HUES64 (cell line): ENCODE results near the gene ANKDD1A.
A peak's percentile ranks its signal among the peaks of the same experiment; 100 is the strongest.

Experiments
- H3K27ac ChIP-seq: 2 replicates; pipeline ENCODE4 v1.7.0; 2013; ENCODE audit warnings: low read depth, low read length, inconsistent platforms
- H3K27me3 ChIP-seq: 2 replicates; pipeline ENCODE4 v1.6.1; 2013; ENCODE audit warnings: mild to moderate bottlenecking, low read length; ENCODE audit not compliant: insufficient read depth
- H3K36me3 ChIP-seq: 2 replicates; pipeline ENCODE4 v1.6.1; 2013; ENCODE audit warnings: mild to moderate bottlenecking, low read length; ENCODE audit not compliant: insufficient read depth
- H3K4me1 ChIP-seq: 2 replicates; pipeline ENCODE4 v1.6.1; 2013; ENCODE audit warnings: mild to moderate bottlenecking, low read length, moderate library complexity; ENCODE audit not compliant: insufficient read depth
- H3K4me3 ChIP-seq: 2 replicates; pipeline ENCODE4 v1.5.1; 2013; ENCODE audit warnings: mild to moderate bottlenecking, low read length, moderate library complexity
- H3K9ac ChIP-seq: 2 replicates; pipeline ENCODE4 v1.6.1; 2013; ENCODE audit warnings: mild to moderate bottlenecking, low read depth, low read length
- H3K9me3 ChIP-seq: 2 replicates; pipeline ENCODE4 v1.6.1; 2013; ENCODE audit warnings: low read depth, low read length; ENCODE audit not compliant: insufficient read depth
- WGBS: fragments of 150-250, 120-280 bp; methylation state at CpG from one replicate; pipeline ENCODE4 v1.1.7; 2013; ENCODE audit warnings: missing lambda C conversion rate; 5-methylcytosine and 5-hydroxymethylcytosine counted together

The ANKDD1A gene

GRCh38 chr15:64896371-64897069, 15.2 kb upstream of the ANKDD1A start:
- Histone ChIP-seq H3K27me3 (no peaks in the 10 kb centered on the region), H3K9me3 (peaks cover 12% of the 10 kb centered on the region), H3K4me3 (no peak overlapping the region), H3K9ac (no peak overlapping the region), H3K27ac (no peak overlapping the region), H3K36me3 (no peaks in the 10 kb centered on the region), H3K4me1 (peaks cover 20% of the 10 kb centered on the region)
- WGBS = 91% methylated on average over 6 of the region's 6 CpGs

DNA sequence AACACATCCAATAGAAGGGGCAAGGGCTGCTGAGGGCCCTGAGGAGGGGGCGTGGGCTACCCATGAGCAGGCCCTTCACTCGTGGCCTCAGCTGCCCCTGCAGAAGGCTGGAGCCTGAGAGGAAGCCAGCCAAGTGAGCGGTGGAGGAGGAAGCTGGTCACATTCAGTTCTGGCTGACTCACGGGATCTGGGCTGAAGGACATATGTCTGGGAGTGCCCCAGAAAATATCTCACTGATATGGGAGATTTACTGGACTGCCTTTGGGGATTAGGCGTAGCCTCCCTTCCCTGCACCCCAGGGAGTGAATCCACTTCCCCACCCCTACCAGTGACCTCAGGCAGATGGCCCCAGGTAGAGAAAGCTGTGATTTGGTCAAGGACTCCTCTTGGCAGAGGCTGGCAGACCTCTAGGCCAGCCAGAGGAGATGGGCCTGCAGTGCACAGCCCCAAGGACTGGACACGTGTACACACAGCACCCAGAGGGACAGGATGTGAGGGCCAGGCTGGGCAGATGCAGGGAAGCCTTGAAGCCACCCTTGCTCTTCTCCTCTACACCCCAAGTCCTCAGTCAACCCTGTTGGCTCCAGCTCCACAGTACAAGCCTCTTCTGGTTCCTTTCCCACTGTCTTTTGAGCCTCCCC, 14.2 kb upstream of the ANKDD1A start:
- Histone ChIP-seq H3K27me3 (no peaks in the 10 kb centered on the region), H3K4me3 (no peak overlapping the region), H3K9me3 (peaks cover 17% of the 10 kb centered on the region), H3K4me1 (peaks cover 20% of the 10 kb centered on the region), H3K27ac (no peak overlapping the region), H3K9ac (no peak overlapping the region), H3K36me3 (no peaks in the 10 kb centered on the region)
- WGBS = 91% methylated on average over 6 of the region's 6 CpGs

- H3K4me1 ChIP-seq = peaks cover 18% of the 10 kb centered on the region
- peaks cover 17% of the 10 kb centered on the region for H3K9me3 ChIP-seq
- 70% methylated on average over 4 of the region's 4 CpGs for WGBS
- H3K4me3 ChIP-seq = no peak overlapping the region
- H3K9ac ChIP-seq = no peak overlapping the region
- no peaks in the 10 kb centered on the region for H3K27me3 ChIP-seq
- H3K36me3 ChIP-seq = no peaks in the 10 kb centered on the region
- no peak overlapping the region for H3K27ac ChIP-seq
Observed at GRCh38 chr15:64898406-64898805, 13.3 kb upstream of the ANKDD1A start.

- Histone ChIP-seq H3K9ac (no peak overlapping the region), H3K4me1 (no peaks in the 10 kb centered on the region), H3K9me3 (peaks cover 17% of the 10 kb centered on the region), H3K36me3 (no peaks in the 10 kb centered on the region), H3K27ac (no peak overlapping the region), H3K4me3 (no peak overlapping the region), H3K27me3 (no peaks in the 10 kb centered on the region)
- 96% methylated on average over 5 of the region's 5 CpGs for WGBS
Observed at GRCh38 chr15:64901141-64901540, 10.6 kb upstream of the ANKDD1A start.

- peaks cover 24% of the 10 kb centered on the region for H3K9me3 ChIP-seq
- H3K36me3 ChIP-seq = no peaks in the 10 kb centered on the region
- WGBS = 97% methylated on average over 2 of the region's 2 CpGs
- no peak overlapping the region for H3K27ac ChIP-seq
- H3K9ac ChIP-seq = no peak overlapping the region
- no peak overlapping the region for H3K4me3 ChIP-seq
- no peaks in the 10 kb centered on the region for H3K27me3 ChIP-seq
- H3K4me1 ChIP-seq = no peaks in the 10 kb centered on the region
Observed at GRCh38 chr15:64901914-64902313, 9.8 kb upstream of the ANKDD1A start.

DNA sequence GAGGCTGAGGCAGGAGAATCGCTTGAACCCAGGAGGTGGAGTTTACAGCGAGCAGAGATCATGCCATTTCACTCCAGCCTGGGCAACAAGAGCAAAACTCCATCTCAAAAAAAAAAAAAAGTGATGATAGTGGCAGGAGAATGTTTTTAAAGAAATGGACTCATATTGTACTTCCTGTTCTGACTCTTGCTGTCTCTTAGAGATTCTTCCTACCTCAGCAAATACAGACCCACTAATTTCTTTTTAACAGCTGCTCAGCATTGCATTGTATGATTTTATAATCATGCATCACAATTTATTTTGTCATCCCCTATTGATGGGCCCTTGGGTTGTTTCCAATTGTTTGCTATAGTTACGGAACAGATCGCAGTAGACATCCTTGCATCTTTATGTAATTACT, 8.8 kb upstream of the ANKDD1A start:
- no peaks in the 10 kb centered on the region for H3K4me1 ChIP-seq
- no peak overlapping the region for H3K27ac ChIP-seq
- no peak overlapping the region for H3K4me3 ChIP-seq
- no peaks in the 10 kb centered on the region for H3K36me3 ChIP-seq
- 93% methylated on average over 4 of the region's 4 CpGs for WGBS
- H3K9ac ChIP-seq = no peak overlapping the region
- H3K9me3 ChIP-seq = peaks cover 25% of the 10 kb centered on the region
- H3K27me3 ChIP-seq = no peaks in the 10 kb centered on the region

GRCh38 chr15:64903326-64903950, 8.3 kb upstream of the ANKDD1A start:
- H3K27me3 ChIP-seq = no peaks in the 10 kb centered on the region
- H3K4me3 ChIP-seq = no peak overlapping the region
- H3K4me1 ChIP-seq = no peaks in the 10 kb centered on the region
- no peak overlapping the region for H3K27ac ChIP-seq
- peaks cover 25% of the 10 kb centered on the region for H3K9me3 ChIP-seq
- WGBS = 93% methylated on average over 4 of the region's 4 CpGs
- no peak overlapping the region for H3K9ac ChIP-seq
- no peaks in the 10 kb centered on the region for H3K36me3 ChIP-seq

- no peak overlapping the region for H3K4me3 ChIP-seq
Observed at GRCh38 chr15:64904189-64904588, 7.5 kb upstream of the ANKDD1A start.

GRCh38 chr15:64905119-64905831, 6.4 kb upstream of the ANKDD1A start:
- H3K9ac ChIP-seq = no peak overlapping the region
- H3K27me3 ChIP-seq = 0 out of 2 replicates have a peak, but pooled peaks cover 3% of the 10 kb centered on the region
- 14% methylated on average over 29 of the region's 30 CpGs for WGBS
- H3K4me1 ChIP-seq = no peaks in the 10 kb centered on the region
- no peaks in the 10 kb centered on the region for H3K36me3 ChIP-seq
- H3K9me3 ChIP-seq = peaks cover 25% of the 10 kb centered on the region
- H3K27ac ChIP-seq = no peak overlapping the region
- H3K4me3 ChIP-seq = peak overlapping the region; percentile 46

More at GRCh38 chr15:64904189-64904588, 7.5 kb upstream of the ANKDD1A start:
- 94% methylated on average over 4 of the region's 4 CpGs for WGBS
- Histone ChIP-seq H3K36me3 (no peaks in the 10 kb centered on the region), H3K4me1 (no peaks in the 10 kb centered on the region), H3K27me3 (no peaks in the 10 kb centered on the region), H3K9me3 (peaks cover 25% of the 10 kb centered on the region), H3K27ac (no peak overlapping the region), H3K9ac (no peak overlapping the region)

GRCh38 chr15:64905941-64906340, 5.8 kb upstream of the ANKDD1A start:
- no peaks in the 10 kb centered on the region for H3K36me3 ChIP-seq
- H3K9ac ChIP-seq = no peak overlapping the region
- WGBS = 81% methylated on average over 9 of the region's 9 CpGs
- H3K4me3 ChIP-seq = no peak overlapping the region
- H3K9me3 ChIP-seq = peaks cover 19% of the 10 kb centered on the region
- H3K4me1 ChIP-seq = 0 out of 2 replicates have a peak, but pooled peaks cover 2% of the 10 kb centered on the region
- H3K27me3 ChIP-seq = peaks cover 9% of the 10 kb centered on the region; the same call in 1 of the 2 replicates
- no peak overlapping the region for H3K27ac ChIP-seq

- no peak overlapping the region for H3K9ac ChIP-seq
- H3K9me3 ChIP-seq = peaks cover 14% of the 10 kb centered on the region
- no peak overlapping the region for H3K4me3 ChIP-seq
- H3K27ac ChIP-seq = no peak overlapping the region
- H3K4me1 ChIP-seq = 0 out of 2 replicates have a peak, but pooled peaks cover 4% of the 10 kb centered on the region
- WGBS = 96% methylated on average over 3 of the region's 3 CpGs
- H3K27me3 ChIP-seq = peaks cover 13% of the 10 kb centered on the region
- no peaks in the 10 kb centered on the region for H3K36me3 ChIP-seq
Observed at GRCh38 chr15:64906402-64906801, 5.3 kb upstream of the ANKDD1A start.
